Neural progenitor cell (in vitro differentiated cells): Measurements from ENCODE around the gene CHCHD1. TPM values are rescaled to one million over a fixed set of nuclear protein-coding genes. Genes with fewer than 3 reads are reported as not detected.

Experiments
- DNase-seq: peaks from one replicate; pipeline ENCODE4 v3.0.0-alpha.2; 2016; ENCODE audit warnings: low spot score
- H2AFZ ChIP-seq: fragments of 200-600 bp; sonication (generic); replicated peaks from 2 replicates; pipeline ENCODE4 v1.6.1; 2016; ENCODE audit warnings: antibody characterized with exemption
- H3F3A ChIP-seq: fragments of 200-600 bp; sonication (generic); 2 replicates; pipeline ENCODE4 v1.6.1; 2016; ENCODE audit warnings: antibody characterized with exemption, low read depth
- H3K27ac ChIP-seq: fragments of 200-600 bp; sonication (generic); 2 replicates; pipeline ENCODE4 v1.5.1; 2016; ENCODE audit warnings: mild to moderate bottlenecking
- H3K27me3 ChIP-seq: fragments of 200-600 bp; sonication (generic); 2 replicates; pipeline ENCODE4 v1.6.1; 2016; ENCODE audit warnings: mild to moderate bottlenecking, moderate library complexity
- H3K36me3 ChIP-seq: fragments of 200-600 bp; sonication (generic); 2 replicates; pipeline ENCODE4 v1.5.1; 2016
- H3K4me1 ChIP-seq: fragments of 200-600 bp; sonication (generic); 2 replicates; pipeline ENCODE4 v1.6.1; 2016; ENCODE audit warnings: mixed run types
- H3K4me2 ChIP-seq: fragments of 200-600 bp; sonication (generic); 2 replicates; pipeline ENCODE4 v1.6.1; 2016
- H3K4me3 ChIP-seq: fragments of 200-600 bp; sonication (generic); 2 replicates; pipeline ENCODE4 v1.5.1; 2016
- H3K79me2 ChIP-seq: fragments of 200-600 bp; sonication (generic); 2 replicates; pipeline ENCODE4 v1.6.1; 2016; ENCODE audit warnings: low read depth
- H3K9ac ChIP-seq: fragments of 200-600 bp; sonication (generic); 2 replicates; pipeline ENCODE4 v1.6.1; 2016
- H3K9me3 ChIP-seq: fragments of 200-600 bp; sonication (generic); 2 replicates; pipeline ENCODE4 v1.5.1; 2016; ENCODE audit warnings: low read depth
- H4K20me1 ChIP-seq: fragments of 200-600 bp; sonication (generic); 2 replicates; pipeline ENCODE4 v1.6.1; 2016; ENCODE audit warnings: low read depth
- H3K27ac Mint-ChIP-seq: 3 replicates; pipeline ENCODE4 v1.8.0; 2021; ENCODE audit warnings: mixed read lengths
- H3K27me3 Mint-ChIP-seq: 2 replicates; pipeline ENCODE4 v1.8.0; 2022; ENCODE audit warnings: low read depth, mild to moderate bottlenecking, inconsistent platforms, moderate library complexity, mixed read lengths; ENCODE audit not compliant: insufficient read depth
- H3K36me3 Mint-ChIP-seq: 3 replicates; pipeline ENCODE4 v1.8.0; 2021; ENCODE audit warnings: mixed read lengths
- H3K4me1 Mint-ChIP-seq: 3 replicates; pipeline ENCODE4 v1.8.0; 2021; ENCODE audit warnings: mixed read lengths
- H3K4me3 Mint-ChIP-seq: 3 replicates; pipeline ENCODE4 v1.8.0; 2021; ENCODE audit warnings: mild to moderate bottlenecking, moderate library complexity, mixed read lengths
- H3K9me3 Mint-ChIP-seq: 3 replicates; pipeline ENCODE4 v1.8.0; 2020; ENCODE audit warnings: mixed read lengths
- CTCF ChIP-seq: fragments of 200-600 bp; sonication (generic); IDR thresholded peaks from 2 replicates; pipeline ENCODE4 v1.5.1; 2017; ENCODE audit warnings: antibody characterized with exemption, mild to moderate bottlenecking
- EZH2 ChIP-seq: fragments of 200-600 bp; sonication (generic); IDR thresholded peaks from 2 replicates; pipeline ENCODE4 v1.6.1; 2017; ENCODE audit warnings: antibody characterized with exemption, mild to moderate bottlenecking, moderate library complexity
- EZH2phosphoT487 ChIP-seq: fragments of 200-600 bp; sonication (generic); IDR thresholded peaks from 2 replicates; pipeline ENCODE4 v1.6.1; 2017; ENCODE audit warnings: antibody characterized with exemption
- total RNA-seq: library from RNA; depleted of rRNA; stranded (reverse); fragments of >200 nt; gene quantifications from 2 replicates; pipeline ENCODE4 v1.2.3, GENCODE V29; 2015; ENCODE audit warnings: low replicate concordance

The CHCHD1 gene
- total RNA-seq, 1 donor from 2014 or later, result 66.7 TPM

DNA sequence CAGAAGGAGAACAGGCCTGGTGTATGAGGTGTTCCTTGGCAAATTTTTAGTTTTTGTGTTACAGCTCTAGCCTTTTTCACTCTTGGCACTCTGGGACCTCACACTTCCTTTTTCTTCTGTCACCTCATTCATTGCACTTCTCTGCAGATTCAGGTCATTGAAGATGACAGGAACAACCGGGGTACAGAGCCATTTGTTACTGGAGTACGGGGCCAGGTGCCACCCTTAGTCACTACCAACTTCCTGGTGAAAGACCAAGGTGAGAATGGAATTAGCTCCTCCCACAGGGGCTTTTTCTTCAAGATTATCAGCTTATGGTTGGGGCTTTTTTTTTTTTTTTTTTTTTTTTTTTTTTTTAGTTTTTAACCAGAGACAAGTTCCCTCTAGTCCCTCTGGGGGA is 18.5 kb upstream of the CHCHD1 start:
- Mint-ChIP-seq H3K4me1 (no peaks in the 10 kb centered on the region), H3K27me3 (no peaks in the 10 kb centered on the region), H3K9me3 (no peaks in the 10 kb centered on the region), H3K27ac (no peak overlapping the region), H3K36me3 (peaks cover 41% of the 10 kb centered on the region), H3K4me3 (no peak overlapping the region)
- Histone ChIP-seq H3K9ac (no peak overlapping the region), H3K27me3 (no peaks in the 10 kb centered on the region), H3K79me2 (no peaks in the 10 kb centered on the region), H3K4me1 (no peaks in the 10 kb centered on the region), H3F3A (peaks cover 2% of the 10 kb centered on the region), H3K9me3 (no peaks in the 10 kb centered on the region), H3K27ac (no peak overlapping the region), H3K4me3 (no peak overlapping the region), H3K36me3 (no peaks in the 10 kb centered on the region), H4K20me1 (no peaks in the 10 kb centered on the region), H3K4me2 (no peak overlapping the region), H2AFZ (no peak overlapping the region)
- DNase-seq, result no peak
- TF ChIP-seq EZH2phosphoT487, result no peak

DNA sequence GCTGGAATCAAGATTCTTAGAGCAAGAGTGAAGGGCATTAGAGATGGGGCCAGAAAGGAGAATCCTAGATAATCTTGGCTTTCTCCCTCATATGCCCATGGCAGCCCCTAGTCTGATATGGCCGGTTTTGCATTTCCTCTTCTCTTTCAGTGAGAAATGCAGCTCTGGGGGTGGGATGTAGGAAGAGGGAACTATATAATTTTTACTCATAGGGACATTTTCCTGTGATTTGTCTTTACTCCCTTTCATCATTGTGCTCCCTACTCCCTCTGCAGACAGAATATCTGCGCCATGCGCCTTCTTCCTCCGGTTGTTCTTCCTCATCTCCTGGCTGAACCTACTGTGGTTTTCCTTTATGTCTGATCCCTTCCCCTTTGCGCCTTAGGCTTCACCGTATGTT is 16.8 kb upstream of the CHCHD1 start:
- Histone ChIP-seq H3K4me3 (no peak overlapping the region), H3K36me3 (no peaks in the 10 kb centered on the region), H2AFZ (no peak overlapping the region), H3K4me1 (no peaks in the 10 kb centered on the region), H3K9me3 (no peaks in the 10 kb centered on the region), H3K9ac (no peak overlapping the region), H3K27ac (no peak overlapping the region), H3K79me2 (no peaks in the 10 kb centered on the region), H3F3A (peaks cover 9% of the 10 kb centered on the region), H3K4me2 (no peak overlapping the region), H4K20me1 (no peaks in the 10 kb centered on the region), H3K27me3 (no peaks in the 10 kb centered on the region)
- Mint-ChIP-seq H3K27ac (no peak overlapping the region), H3K4me3 (no peak overlapping the region), H3K27me3 (peaks cover 2% of the 10 kb centered on the region), H3K36me3 (peaks cover 53% of the 10 kb centered on the region), H3K4me1 (no peaks in the 10 kb centered on the region), H3K9me3 (no peaks in the 10 kb centered on the region)
- TF ChIP-seq CTCF (no peak), EZH2 (no peak), EZH2phosphoT487 (no peak)
- no peak for DNase-seq

DNA sequence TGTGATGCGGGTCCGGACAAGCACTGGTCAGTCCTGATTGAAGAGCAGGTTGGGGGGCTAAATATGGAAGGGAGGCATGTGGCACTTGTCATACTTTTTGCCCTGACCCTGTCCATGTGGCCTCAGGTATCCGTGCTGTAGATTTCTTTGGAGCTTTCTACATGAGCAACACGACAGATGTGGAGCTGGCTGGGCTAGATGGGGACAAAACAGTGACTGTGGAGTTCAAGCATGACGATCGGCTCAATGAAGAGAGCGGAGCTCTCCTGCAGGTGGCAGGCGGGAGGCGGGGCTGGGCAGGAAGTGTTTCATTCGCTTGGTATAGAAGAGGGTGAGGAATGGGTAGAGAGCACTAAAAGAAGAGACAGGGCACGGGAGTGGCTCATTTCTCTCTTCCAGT is 13.0 kb upstream of the CHCHD1 start:
- Histone ChIP-seq H3K4me1 (peaks cover 11% of the 10 kb centered on the region), H3K4me2 (no peak overlapping the region), H3K79me2 (peaks cover 8% of the 10 kb centered on the region), H3F3A (peaks cover 41% of the 10 kb centered on the region), H3K27ac (no peak overlapping the region), H3K4me3 (no peak overlapping the region), H4K20me1 (peaks cover 6% of the 10 kb centered on the region), H2AFZ (no peak overlapping the region), H3K9me3 (no peaks in the 10 kb centered on the region), H3K9ac (no peak overlapping the region), H3K36me3 (no peaks in the 10 kb centered on the region), H3K27me3 (no peaks in the 10 kb centered on the region)
- TF ChIP-seq EZH2phosphoT487 (no peak), EZH2 (no peak), CTCF (no peak)
- H3K4me1 Mint-ChIP-seq, result peaks cover 15% of the 10 kb centered on the region
- H3K27me3 Mint-ChIP-seq, result peaks cover 4% of the 10 kb centered on the region
- H3K4me3 Mint-ChIP-seq, result no peak overlapping the region
- H3K9me3 Mint-ChIP-seq, result no peaks in the 10 kb centered on the region
- no peak for DNase-seq
- H3K36me3 Mint-ChIP-seq, result peaks cover 48% of the 10 kb centered on the region
- no peak overlapping the region for H3K27ac Mint-ChIP-seq

DNA sequence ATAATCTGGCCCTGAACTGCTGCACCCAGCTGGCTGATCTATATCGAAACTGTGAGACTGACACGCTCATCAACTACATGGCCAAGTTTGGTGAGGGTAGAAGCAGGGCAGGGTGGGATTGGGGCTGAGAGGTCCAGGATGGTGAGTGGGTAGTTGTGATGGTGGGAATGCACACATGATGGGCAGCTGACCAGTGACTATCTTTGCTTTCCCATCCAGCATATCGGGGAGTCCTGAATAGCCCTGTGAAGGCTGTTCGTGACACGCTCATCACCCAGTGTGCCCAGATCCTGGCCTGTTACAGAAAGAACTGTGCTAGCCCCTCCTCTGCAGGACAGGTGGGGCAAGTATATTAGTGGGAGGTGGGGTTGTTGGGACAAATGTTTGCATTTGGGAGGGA is 12.5 kb upstream of the CHCHD1 start:
- no peaks in the 10 kb centered on the region for H3K9me3 Mint-ChIP-seq
- Histone ChIP-seq H3K4me3 (no peak overlapping the region), H3K27me3 (no peaks in the 10 kb centered on the region), H2AFZ (no peak overlapping the region), H3K9me3 (no peaks in the 10 kb centered on the region), H3K9ac (no peak overlapping the region), H3K79me2 (peaks cover 14% of the 10 kb centered on the region), H3K4me2 (no peak overlapping the region), H3K4me1 (peaks cover 16% of the 10 kb centered on the region), H3K36me3 (no peaks in the 10 kb centered on the region), H3F3A (peaks cover 41% of the 10 kb centered on the region), H4K20me1 (peaks cover 11% of the 10 kb centered on the region), H3K27ac (no peak overlapping the region)
- H3K27me3 Mint-ChIP-seq, result peaks cover 4% of the 10 kb centered on the region
- peaks cover 19% of the 10 kb centered on the region for H3K4me1 Mint-ChIP-seq
- DNase-seq, result no peak
- no peak overlapping the region for H3K27ac Mint-ChIP-seq
- TF ChIP-seq CTCF, result no peak
- TF ChIP-seq EZH2phosphoT487, result no peak
- TF ChIP-seq EZH2, result no peak
- peaks cover 46% of the 10 kb centered on the region for H3K36me3 Mint-ChIP-seq
- no peak overlapping the region for H3K4me3 Mint-ChIP-seq
